Lower lobe of right lung (tissue), 2 donors: ENCODE results near the gene ZBP1. TPM values are rescaled to one million over a fixed set of nuclear protein-coding genes. Genes with fewer than 3 reads are reported as not detected.

Experiments
- ATAC-seq, 2 donors: fragments of 200-7000 bp; cut with Tn5 transposase; one replicate each; pipeline ENCODE4 v1.9.1; 2020 to 2022; ENCODE audit warnings: mild to moderate bottlenecking in 2 of 2, moderate library complexity in 2 of 2
- DNase-seq: peaks from one replicate; pipeline ENCODE4 v3.0.0-alpha.2; 2020
- H3K27ac ChIP-seq: fragments of 200-600 bp; one replicate; pipeline ENCODE4 v1.8.0; 2022
- H3K27me3 ChIP-seq: fragments of 200-600 bp; one replicate; pipeline ENCODE4 v1.8.0; 2022; ENCODE audit warnings: low read depth
- H3K36me3 ChIP-seq: fragments of 200-600 bp; one replicate; pipeline ENCODE4 v1.8.0; 2022; ENCODE audit warnings: mild to moderate bottlenecking
- H3K4me1 ChIP-seq: fragments of 200-600 bp; one replicate; pipeline ENCODE4 v1.8.0; 2022
- H3K4me3 ChIP-seq: fragments of 200-600 bp; one replicate; pipeline ENCODE4 v1.8.0; 2022; ENCODE audit warnings: mild to moderate bottlenecking
- H3K9me3 ChIP-seq: fragments of 200-600 bp; one replicate; pipeline ENCODE4 v1.8.0; 2022
- intact Hi-C: fragments of 100-400 bp; cut with DNase I; formaldehyde crosslinking; loops from one replicate; pipeline ENCODE4 v1.11.0; 2022
- total RNA-seq: library from RNA; stranded (reverse); fragmentation: NEBNext Ultra II Directional; extraction: Animal tissue kit (Norgen Biotek cat#: 25700); gene quantifications from one replicate; pipeline ENCODE4 v1.2.1, GENCODE V29; 2021
- TF ChIP-seq, protein P1 (sequence below): fragments of 200-600 bp; IDR thresholded peaks from one replicate; pipeline ENCODE4 v1.8.0; 2022; ENCODE audit warnings: antibody characterized with exemption, mild to moderate bottlenecking
- donor health status: DM: no; HTN: yes; CAD: no; lungs with severe emphysema.

The ZBP1 gene
- total RNA-seq, 1 donor from 2014 or later: 5.8 TPM

GRCh38 chr20:57576617-57577550 lies 43.3 kb downstream of the ZBP1 start:
- Histone ChIP-seq H3K4me1 (peaks cover 25% of the 10 kb centered on the region), H3K27me3 (peaks cover 39% of the 10 kb centered on the region), H3K27ac (no peak overlapping the region), H3K36me3 (no peaks in the 10 kb centered on the region), H3K4me3 (no peak overlapping the region), H3K9me3 (no peaks in the 10 kb centered on the region)
- ATAC-seq (no peak), DNase-seq (no peak)
- intact Hi-C loops: no loop called here
- TF ChIP-seq, protein P1, sequence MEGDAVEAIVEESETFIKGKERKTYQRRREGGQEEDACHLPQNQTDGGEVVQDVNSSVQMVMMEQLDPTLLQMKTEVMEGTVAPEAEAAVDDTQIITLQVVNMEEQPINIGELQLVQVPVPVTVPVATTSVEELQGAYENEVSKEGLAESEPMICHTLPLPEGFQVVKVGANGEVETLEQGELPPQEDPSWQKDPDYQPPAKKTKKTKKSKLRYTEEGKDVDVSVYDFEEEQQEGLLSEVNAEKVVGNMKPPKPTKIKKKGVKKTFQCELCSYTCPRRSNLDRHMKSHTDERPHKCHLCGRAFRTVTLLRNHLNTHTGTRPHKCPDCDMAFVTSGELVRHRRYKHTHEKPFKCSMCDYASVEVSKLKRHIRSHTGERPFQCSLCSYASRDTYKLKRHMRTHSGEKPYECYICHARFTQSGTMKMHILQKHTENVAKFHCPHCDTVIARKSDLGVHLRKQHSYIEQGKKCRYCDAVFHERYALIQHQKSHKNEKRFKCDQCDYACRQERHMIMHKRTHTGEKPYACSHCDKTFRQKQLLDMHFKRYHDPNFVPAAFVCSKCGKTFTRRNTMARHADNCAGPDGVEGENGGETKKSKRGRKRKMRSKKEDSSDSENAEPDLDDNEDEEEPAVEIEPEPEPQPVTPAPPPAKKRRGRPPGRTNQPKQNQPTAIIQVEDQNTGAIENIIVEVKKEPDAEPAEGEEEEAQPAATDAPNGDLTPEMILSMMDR: no peak

DNA sequence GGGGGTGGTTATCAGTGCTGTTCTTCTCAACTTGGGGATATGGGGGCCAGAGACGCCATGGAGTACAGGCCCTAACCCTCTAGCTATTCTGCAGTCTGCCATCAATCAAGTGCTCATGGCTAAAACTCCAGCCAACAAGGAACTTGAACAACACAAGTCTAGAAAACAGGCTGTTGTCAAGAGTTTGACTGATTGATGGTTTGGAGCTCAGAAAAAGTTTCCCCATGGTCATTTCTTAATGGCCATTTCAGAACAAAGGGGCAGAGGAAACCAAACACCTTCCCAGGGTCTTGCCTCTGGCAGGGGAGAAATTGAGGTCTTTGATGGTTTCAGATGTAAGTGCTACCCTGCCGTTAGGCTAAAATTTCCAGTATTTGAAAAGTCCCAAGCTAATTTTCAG lies 44.2 kb downstream of the ZBP1 start:
- Histone ChIP-seq H3K9me3 (no peaks in the 10 kb centered on the region), H3K36me3 (no peaks in the 10 kb centered on the region), H3K27me3 (peaks cover 36% of the 10 kb centered on the region), H3K4me3 (no peak overlapping the region), H3K4me1 (peaks cover 17% of the 10 kb centered on the region), H3K27ac (no peak overlapping the region)
- no peak for ATAC-seq
- no peak for DNase-seq
- TF ChIP-seq, protein P1: no peak
- intact Hi-C loops: no loop called here

GRCh38 chr20:57574954-57575353 lies 45.3 kb downstream of the ZBP1 start:
- DNase-seq (no peak), ATAC-seq (no peak)
- Histone ChIP-seq H3K27ac (no peak overlapping the region), H3K27me3 (peaks cover 26% of the 10 kb centered on the region), H3K9me3 (no peaks in the 10 kb centered on the region), H3K4me1 (peaks cover 6% of the 10 kb centered on the region), H3K36me3 (no peaks in the 10 kb centered on the region), H3K4me3 (no peak overlapping the region)
- TF ChIP-seq, protein P1: no peak
- intact Hi-C loops: no loop called here

DNA sequence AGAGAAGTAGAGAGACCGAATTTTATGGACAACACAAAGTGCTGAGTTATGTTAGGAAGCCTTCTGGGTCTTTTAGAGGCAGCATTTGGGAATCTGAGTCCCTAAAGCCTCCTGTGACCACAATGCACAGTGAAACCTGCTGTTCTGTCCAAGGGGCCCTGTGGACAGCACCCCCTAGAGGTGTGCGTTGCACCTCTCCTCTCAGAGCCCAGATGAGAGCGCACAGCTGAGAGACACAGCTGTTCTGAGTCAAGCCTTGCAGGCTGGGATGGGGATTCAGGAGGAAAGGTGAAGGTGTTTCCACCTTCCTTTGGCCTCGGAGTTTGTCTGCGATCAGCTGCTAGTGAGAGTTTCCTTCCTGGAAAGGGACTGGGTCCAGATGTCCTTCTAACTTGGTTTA lies 46.3 kb downstream of the ZBP1 start:
- Histone ChIP-seq H3K4me3 (no peak overlapping the region), H3K27me3 (peaks cover 16% of the 10 kb centered on the region), H3K4me1 (no peaks in the 10 kb centered on the region), H3K9me3 (no peaks in the 10 kb centered on the region), H3K36me3 (no peaks in the 10 kb centered on the region), H3K27ac (no peak overlapping the region)
- TF ChIP-seq, protein P1: peak; percentile 23
- DNase-seq (no peak), ATAC-seq (no peak)
- intact Hi-C loops: no loop called here

- Histone ChIP-seq H3K9me3 (no peaks in the 10 kb centered on the region), H3K27me3 (peaks cover 9% of the 10 kb centered on the region), H3K27ac (no peak overlapping the region), H3K4me1 (no peaks in the 10 kb centered on the region), H3K36me3 (no peaks in the 10 kb centered on the region), H3K4me3 (no peak overlapping the region)
- intact Hi-C loops: no loop called here
- ATAC-seq (no peak), DNase-seq (no peak)
- TF ChIP-seq, protein P1: no peak
Measured at GRCh38 chr20:57573242-57573641, 47.0 kb downstream of the ZBP1 start.
